Naive thymus-derived CD8-positive, alpha-beta T cell (primary cell): ENCODE results near the gene B4GALNT3. TPM values are rescaled to one million over a fixed set of nuclear protein-coding genes. Genes with fewer than 3 reads are reported as not detected.
A peak's percentile ranks its signal among the peaks of the same experiment; 100 is the strongest.

Experiments used
- ATAC-seq, 2 donors: fragments of 150-1000 bp; cut with Tn5 transposase in 1 of 2; sonication (Bioruptor Pico), chemical (Tn5 transposase) in 1 of 2; 1 replicate in 1 of 2; 2 replicates in 1 of 2; pipeline ENCODE4 v1.10.0; 2021; ENCODE audit warnings: mild to moderate bottlenecking in 2 of 2, moderate library complexity in 2 of 2
- POLR2A ChIA-PET: fragments of 350-600 bp; sonication (Branson Sonifier 250); formaldehyde crosslinking; loops from one replicate; lab custom pipeline; 2021; ENCODE audit warnings: antibody characterized with exemption; lab: Charles Lee
- DNase-seq, 10 donors: peaks; one replicate each; pipeline versions ENCODE4 v3.0.0 to v3.0.0-alpha.2; 2020 to 2022
- H3K27ac Mint-ChIP-seq, 10 donors: one replicate each; pipeline ENCODE4 v1.8.0; 2020 to 2022; ENCODE audit warnings: mild to moderate bottlenecking in 10 of 10, mixed read lengths in 10 of 10, moderate library complexity in 4 of 10, inconsistent platforms in 1 of 10
- H3K27me3 Mint-ChIP-seq, 5 donors: one replicate each; pipeline ENCODE4 v1.8.0; 2021 to 2022; ENCODE audit warnings: mixed read lengths in 5 of 5
- H3K36me3 Mint-ChIP-seq, 3 donors: one replicate each; pipeline ENCODE4 v1.8.0; 2020 to 2022; ENCODE audit warnings: mixed read lengths in 3 of 3, mild to moderate bottlenecking in 2 of 3, inconsistent platforms in 1 of 3
- H3K4me1 Mint-ChIP-seq, 4 donors: one replicate each; pipeline ENCODE4 v1.8.0; 2021 to 2022; ENCODE audit warnings: mixed read lengths in 4 of 4
- H3K4me3 Mint-ChIP-seq, 10 donors: one replicate each; pipeline ENCODE4 v1.8.0; 2020 to 2022; ENCODE audit warnings: mild to moderate bottlenecking in 10 of 10, mixed read lengths in 10 of 10, moderate library complexity in 6 of 10, inconsistent platforms in 1 of 10
- H3K9me3 Mint-ChIP-seq, 9 donors: one replicate each; pipeline ENCODE4 v1.8.0; 2020 to 2022; ENCODE audit warnings: mixed read lengths in 9 of 9, mild to moderate bottlenecking in 3 of 9, inconsistent platforms in 1 of 9, moderate library complexity in 1 of 9
- polyA plus RNA-seq, 3 donors: library from polyadenylated mRNA; unstranded; fragments of 300-500 nt; fragmentation: Illumina TruSeq; gene quantifications; one replicate each; pipeline ENCODE4 v1.2.3, GENCODE V29; 2021
- total RNA-seq, 8 experiments: library from RNA in 2 of 8; stranded (reverse) in 2 of 8; gene quantifications; one replicate each; pipeline ENCODE4 v1.2.3 and lab custom pipeline; 2021 to 2026

B4GALNT3 gene
- total and polyA plus RNA-seq, 5 experiments from 2014 or later: 0.14 to 1.8 (median 0.40) TPM

- DNase-seq: no peak
- POLR2A ChIA-PET: no interaction called here
- Mint-ChIP-seq H3K4me1 (peaks cover 0 to 5% (median under 1%) of the 10 kb centered on the region in 4 donors), H3K9me3 (no peaks in the 10 kb centered on the region), H3K4me3 (no peak overlapping the region), H3K27ac (peak overlapping the region in 1 of 10 donors; percentile 36), H3K27me3 (no peaks in the 10 kb centered on the region), H3K36me3 (no peaks in the 10 kb centered on the region)
- ATAC-seq: no peak
Observed at GRCh38 chr12:599756-600155, 140.0 kb downstream of the B4GALNT3 start.

DNA sequence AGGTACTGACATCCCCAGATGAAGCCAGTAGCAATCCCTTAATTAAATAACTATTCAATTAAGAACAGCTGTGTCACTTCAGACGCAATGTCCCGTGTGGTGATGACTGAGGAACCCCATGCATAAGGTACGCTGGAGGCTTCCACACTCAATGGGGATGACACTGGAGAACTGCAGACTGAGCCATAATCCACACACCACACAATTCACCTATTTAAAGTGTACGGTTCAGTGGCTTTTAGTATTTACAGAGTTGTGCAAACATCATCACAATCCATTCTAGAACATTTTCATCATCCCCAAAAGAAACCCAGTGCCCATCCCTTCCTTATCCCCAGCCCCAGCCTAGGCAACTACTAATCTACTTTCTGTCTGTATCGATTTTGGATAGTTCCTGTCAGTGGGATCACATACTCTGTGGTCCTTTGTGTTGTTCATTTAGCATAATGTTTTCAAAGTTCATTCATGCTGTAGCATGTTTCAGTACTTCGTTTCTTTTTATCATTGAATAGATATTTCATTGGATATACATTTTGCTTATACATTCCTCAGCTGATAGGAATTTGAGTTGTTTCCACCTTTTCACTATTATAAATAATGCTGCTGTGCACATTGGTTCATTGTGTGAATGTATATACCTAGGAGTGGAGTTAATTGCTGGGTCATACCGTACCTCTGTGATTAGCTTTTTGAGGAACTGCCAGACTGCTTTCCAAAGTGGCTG, 142.4 kb downstream of the B4GALNT3 start:
- DNase-seq (no peak), ATAC-seq (no peak)
- H3K36me3 Mint-ChIP-seq: no peaks in the 10 kb centered on the region
- no peak overlapping the region for H3K4me3 Mint-ChIP-seq
- POLR2A ChIA-PET: no interaction called here
- H3K4me1 Mint-ChIP-seq: peaks cover 0 to 13% (median 4%) of the 10 kb centered on the region in 4 donors
- no peaks in the 10 kb centered on the region for H3K27me3 Mint-ChIP-seq
- H3K27ac Mint-ChIP-seq: no peak overlapping the region
- no peaks in the 10 kb centered on the region for H3K9me3 Mint-ChIP-seq

DNA sequence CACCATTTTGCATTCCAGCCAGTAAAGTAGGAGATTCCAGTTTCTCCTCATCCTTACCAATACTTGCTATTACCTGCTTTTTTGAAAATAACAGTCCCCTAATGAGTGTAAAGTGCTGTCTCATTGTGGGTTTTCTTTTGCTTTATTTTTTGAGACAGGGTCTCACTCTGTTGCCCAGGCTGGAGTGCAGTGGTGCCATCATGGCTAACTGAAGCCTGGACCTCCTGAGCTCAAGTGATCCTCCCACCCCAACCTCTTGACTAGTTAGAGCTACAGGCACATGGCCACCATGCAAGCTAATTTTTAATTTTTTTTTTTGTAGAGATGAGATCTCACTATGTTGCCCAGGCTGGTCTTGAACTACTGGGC, 142.9 kb downstream of the B4GALNT3 start:
- H3K4me1 Mint-ChIP-seq: peaks cover 5 to 14% (median 8%) of the 10 kb centered on the region in 4 donors
- DNase-seq (no peak), ATAC-seq (no peak)
- no peaks in the 10 kb centered on the region for H3K9me3 Mint-ChIP-seq
- no peaks in the 10 kb centered on the region for H3K36me3 Mint-ChIP-seq
- POLR2A ChIA-PET: no interaction called here
- no peak overlapping the region for H3K27ac Mint-ChIP-seq
- H3K4me3 Mint-ChIP-seq: no peak overlapping the region
- H3K27me3 Mint-ChIP-seq: no peaks in the 10 kb centered on the region

GRCh38 chr12:604956-605355, 145.2 kb downstream of the B4GALNT3 start:
- Mint-ChIP-seq H3K9me3 (no peaks in the 10 kb centered on the region), H3K4me1 (peaks cover 5 to 21% (median 16%) of the 10 kb centered on the region in 4 donors), H3K27me3 (no peaks in the 10 kb centered on the region), H3K36me3 (no peaks in the 10 kb centered on the region), H3K4me3 (no peak overlapping the region), H3K27ac (no peak overlapping the region)
- POLR2A ChIA-PET: no interaction called here
- ATAC-seq: no peak
- no peak for DNase-seq

GRCh38 chr12:607541-608001, 147.8 kb downstream of the B4GALNT3 start:
- Mint-ChIP-seq H3K27me3 (no peaks in the 10 kb centered on the region), H3K4me1 (peaks cover 12 to 39% (median 29%) of the 10 kb centered on the region in 4 donors), H3K36me3 (no peaks in the 10 kb centered on the region), H3K27ac (peak overlapping the region in 3 of 10 donors; percentile 6 to 80 (median 40)), H3K4me3 (no peak overlapping the region), H3K9me3 (no peaks in the 10 kb centered on the region)
- ATAC-seq: peak in 1 of 2 donors; percentile 59
- DNase-seq: no peak
- POLR2A ChIA-PET: no interaction called here

GRCh38 chr12:608413-608812, 148.7 kb downstream of the B4GALNT3 start:
- ATAC-seq (no peak), DNase-seq (no peak)
- Mint-ChIP-seq H3K4me1 (peaks cover 12 to 41% (median 29%) of the 10 kb centered on the region in 4 donors), H3K9me3 (no peaks in the 10 kb centered on the region), H3K27me3 (no peaks in the 10 kb centered on the region), H3K27ac (no peak overlapping the region), H3K36me3 (no peaks in the 10 kb centered on the region), H3K4me3 (no peak overlapping the region)
- POLR2A ChIA-PET: interaction anchor here (1.0 kb wide), 1 partner anchor 17 kb away, joined by 3 read pairs; no protein-coding TSS in a partner anchor

GRCh38 chr12:608921-609320, 149.2 kb downstream of the B4GALNT3 start:
- DNase-seq (no peak), ATAC-seq (no peak)
- no peaks in the 10 kb centered on the region for H3K9me3 Mint-ChIP-seq
- peaks cover 12 to 42% (median 29%) of the 10 kb centered on the region in 4 donors for H3K4me1 Mint-ChIP-seq
- no peak overlapping the region for H3K4me3 Mint-ChIP-seq
- H3K27ac Mint-ChIP-seq: no peak overlapping the region
- H3K36me3 Mint-ChIP-seq: no peaks in the 10 kb centered on the region
- no peaks in the 10 kb centered on the region for H3K27me3 Mint-ChIP-seq
- POLR2A ChIA-PET: interaction anchor here (1.0 kb wide), 1 partner anchor 16 kb away, joined by 3 read pairs; no protein-coding TSS in a partner anchor

DNA sequence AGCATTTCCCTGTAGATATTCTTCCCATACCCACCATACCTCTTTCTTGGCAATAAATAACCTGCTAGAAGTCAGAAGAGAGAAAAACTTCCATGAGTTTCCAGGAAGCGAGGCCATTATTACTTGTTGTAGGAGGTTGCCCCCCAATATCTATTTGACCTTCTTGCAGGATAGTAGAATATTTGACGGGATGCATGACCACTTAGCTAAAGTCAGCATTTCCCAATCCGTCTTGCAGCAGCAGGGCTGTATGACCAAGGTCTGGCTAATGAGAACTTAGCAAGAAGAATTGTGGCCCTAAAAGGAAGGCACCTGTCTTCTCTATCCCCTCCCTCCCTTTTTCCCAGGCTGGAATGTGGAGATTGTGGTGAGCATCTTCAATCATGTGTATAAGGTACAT, 152.0 kb downstream of the B4GALNT3 start:
- Mint-ChIP-seq H3K27ac (peak overlapping the region in 2 of 10 donors; percentile 24 to 65), H3K9me3 (no peaks in the 10 kb centered on the region), H3K4me1 (peaks cover 19 to 55% (median 40%) of the 10 kb centered on the region in 4 donors), H3K27me3 (no peaks in the 10 kb centered on the region), H3K4me3 (no peak overlapping the region), H3K36me3 (no peaks in the 10 kb centered on the region)
- DNase-seq: no peak
- no peak for ATAC-seq
- POLR2A ChIA-PET: interaction anchor here (0.6 to 0.8 kb wide), 2 partner anchors 8 to 140 kb away, joined by 3 to 4 read pairs; no protein-coding TSS in a partner anchor

DNA sequence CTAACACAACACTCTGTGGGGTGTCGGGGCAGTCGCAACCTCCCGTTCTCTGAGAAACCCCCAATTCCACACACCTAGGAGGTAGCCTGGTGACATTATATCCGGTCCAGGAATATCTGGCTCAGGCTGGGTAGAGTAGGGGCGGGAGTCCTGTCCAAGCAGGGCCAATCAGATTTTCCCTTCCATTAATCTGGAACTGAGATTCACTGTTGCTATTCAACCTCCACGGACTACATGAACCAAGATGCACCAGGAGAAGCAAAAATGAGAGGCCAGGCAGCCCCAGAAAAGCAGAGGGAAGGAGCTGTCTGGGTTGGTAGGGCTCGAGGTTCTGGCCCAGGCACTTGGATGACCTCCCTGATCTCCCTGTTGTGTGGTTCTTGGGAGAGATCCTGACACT, 152.6 kb downstream of the B4GALNT3 start:
- Mint-ChIP-seq H3K4me3 (peak overlapping the region in 1 of 10 donors; percentile 48), H3K36me3 (no peaks in the 10 kb centered on the region), H3K27me3 (no peaks in the 10 kb centered on the region), H3K27ac (peak overlapping the region in 1 of 10 donors; percentile 43), H3K4me1 (peaks cover 19 to 55% (median 36%) of the 10 kb centered on the region in 4 donors), H3K9me3 (no peaks in the 10 kb centered on the region)
- POLR2A ChIA-PET: interaction anchor here (0.6 kb wide), 1 partner anchor 140 kb away, joined by 3 read pairs; no protein-coding TSS in a partner anchor
- DNase-seq (no peak), ATAC-seq (no peak)

GRCh38 chr12:612886-613285, 153.1 kb downstream of the B4GALNT3 start:
- POLR2A ChIA-PET: no interaction called here
- no peak overlapping the region for H3K4me3 Mint-ChIP-seq
- no peaks in the 10 kb centered on the region for H3K9me3 Mint-ChIP-seq
- DNase-seq (no peak), ATAC-seq (no peak)
- peaks cover 17 to 55% (median 30%) of the 10 kb centered on the region in 4 donors for H3K4me1 Mint-ChIP-seq
- H3K27ac Mint-ChIP-seq: no peak overlapping the region
- H3K27me3 Mint-ChIP-seq: no peaks in the 10 kb centered on the region
- H3K36me3 Mint-ChIP-seq: no peaks in the 10 kb centered on the region

Other genes with a start within 250 kb of the B4GALNT3 start
- under 1 TPM in 1 of 2 experiments, not detected in 1; 0.78 TPM for gene SLC6A12, start 245.8 kb upstream of the B4GALNT3 start, total RNA-seq
- not detected for gene SLC6A12, start 245.8 kb upstream of the B4GALNT3 start, polyA plus RNA-seq
- gene SLC6A13, start 197.1 kb upstream of the B4GALNT3 start, total RNA-seq: 1 to 10 TPM; 1.1 to 3.1 TPM
- under 1 TPM in 1 of 3 donors, not detected in 2; 0.51 TPM for gene SLC6A13, start 197.1 kb upstream of the B4GALNT3 start, polyA plus RNA-seq
- 100 to 1,000 TPM; 120 to 126 TPM for gene KDM5A, start 70.6 kb upstream of the B4GALNT3 start, total RNA-seq
- gene KDM5A, start 70.6 kb upstream of the B4GALNT3 start, polyA plus RNA-seq: 10 to 100 TPM; 43.6 to 60.1 (median 50.8) TPM
- gene CCDC77, start 58.3 kb upstream of the B4GALNT3 start, total RNA-seq: 10 to 100 TPM; 10.5 to 13.5 TPM
- 1 to 10 TPM; 3.4 to 6.6 (median 4.8) TPM for gene CCDC77, start 58.3 kb upstream of the B4GALNT3 start, polyA plus RNA-seq
- gene NINJ2, start 203.5 kb downstream of the B4GALNT3 start, total RNA-seq: 1 to 10 TPM in 1 of 2 experiments, under 1 TPM in 1; 0.85 to 1.4 TPM
- gene NINJ2, start 203.5 kb downstream of the B4GALNT3 start, polyA plus RNA-seq: 1 to 10 TPM; 3.9 to 5.1 (median 4.0) TPM